ENCODE results near the gene PAK5. TPM values are rescaled to one million over a fixed set of nuclear protein-coding genes. Genes with fewer than 3 reads are reported as not detected.

PAK5 gene
- 0.21 TPM for total RNA-seq
- long read RNA-seq, result 0 reads

GRCh38 chr20:9838378-9839295 lies at the start of gene PAK5:
PAK5 (minus strand) TSS chr20:9839076; CDS start chr20:9644328, 194,748 bp downstream.
- H3K4me3 ChIP-seq, result peak within 1 kb of the TSS; percentile 48
- intact Hi-C loops (cut with DNase I), result no loop called here

GRCh38 chr20:9887706-9888105 lies 48.8 kb upstream of the PAK5 start:
- no peaks in the 10 kb centered on the region for H3K4me1 ChIP-seq
- intact Hi-C loops (cut with DNase I), result no loop called here
- H3K36me3 ChIP-seq, result no peaks in the 10 kb centered on the region
- ATAC-seq, result no peak
- H3K27me3 ChIP-seq (ENCODE audit: low read depth), result no peaks in the 10 kb centered on the region
- no peak overlapping the region for H3K4me3 ChIP-seq
- DNase-seq, result no peak
- H3K27ac ChIP-seq, result no peak overlapping the region
- TF ChIP-seq CTCF (IDR thresholded peaks at IDR 0.05), result no peak
- H3K9me3 ChIP-seq, result no peaks in the 10 kb centered on the region

More at GRCh38 chr20:9838378-9839295, at the start of gene PAK5:
- peak; percentile 91 to 92 for ATAC-seq
- H3K27ac ChIP-seq, result no peak within 1 kb of the TSS
- DNase-seq, result peak; percentile 61
- H3K27me3 ChIP-seq (ENCODE audit: low read depth), result peaks cover 21% of the 10 kb centered on the region
- no peaks in the 10 kb centered on the region for H3K36me3 ChIP-seq
- H3K4me1 ChIP-seq, result no peaks in the 10 kb centered on the region
- TF ChIP-seq CTCF (IDR thresholded peaks at IDR 0.05), result no peak
- H3K9me3 ChIP-seq, result no peaks in the 10 kb centered on the region

- Histone ChIP-seq H3K27ac (no peak overlapping the region), H3K4me3 (no peak overlapping the region), H3K4me1 (no peaks in the 10 kb centered on the region), H3K27me3 (ENCODE audit: low read depth) (no peaks in the 10 kb centered on the region), H3K36me3 (no peaks in the 10 kb centered on the region), H3K9me3 (no peaks in the 10 kb centered on the region)
- DNase-seq (no peak), ATAC-seq (no peak)
- TF ChIP-seq CTCF (IDR thresholded peaks at IDR 0.05), result no peak
- intact Hi-C loops (cut with DNase I), result no loop called here
Measured at GRCh38 chr20:9886227-9886626, 47.4 kb upstream of the PAK5 start.

GRCh38 chr20:9884666-9885065 lies 45.8 kb upstream of the PAK5 start:
- DNase-seq (no peak), ATAC-seq (no peak)
- Histone ChIP-seq H3K27me3 (ENCODE audit: low read depth) (no peaks in the 10 kb centered on the region), H3K27ac (no peak overlapping the region), H3K36me3 (no peaks in the 10 kb centered on the region), H3K4me1 (no peaks in the 10 kb centered on the region), H3K4me3 (no peak overlapping the region), H3K9me3 (no peaks in the 10 kb centered on the region)
- intact Hi-C loops (cut with DNase I), result no loop called here
- no peak for TF ChIP-seq CTCF (IDR thresholded peaks at IDR 0.05)

- H3K9me3 ChIP-seq, result no peaks in the 10 kb centered on the region
- no peak for ATAC-seq
- intact Hi-C loops (cut with DNase I), result no loop called here
- no peaks in the 10 kb centered on the region for H3K27me3 ChIP-seq (ENCODE audit: low read depth)
- TF ChIP-seq CTCF (IDR thresholded peaks at IDR 0.05), result no peak
- H3K27ac ChIP-seq, result no peak overlapping the region
- H3K4me3 ChIP-seq, result no peak overlapping the region
- H3K36me3 ChIP-seq, result no peaks in the 10 kb centered on the region
- DNase-seq, result no peak
- no peaks in the 10 kb centered on the region for H3K4me1 ChIP-seq
Measured at GRCh38 chr20:9884061-9884460, 45.2 kb upstream of the PAK5 start.

All from lower lobe of right lung (tissue), 2 donors.